Bronchial epithelial cell (primary cell): Measurements from ENCODE around the gene RNF2. TPM values are rescaled to one million over a fixed set of nuclear protein-coding genes. Genes with fewer than 3 reads are reported as not detected.

Source experiments
- DNase-seq: peaks from one replicate; pipeline ENCODE4 v3.0.0-alpha.2; 2010; ENCODE audit warnings: low read depth
- FAIRE-seq: peaks from 2 replicates; lab custom pipeline; 2011; peaks lifted over from hg19 to GRCh38; lab: Jason Lieb, UNC
- H3K27me3 ChIP-seq: 2 replicates; pipeline ENCODE4 v1.5.1; 2011; ENCODE audit warnings: low read length; ENCODE audit not compliant: control insufficient read depth, insufficient read depth
- H3K36me3 ChIP-seq: 2 replicates; pipeline ENCODE4 v1.5.1; 2011; ENCODE audit warnings: low read length; ENCODE audit not compliant: control insufficient read depth, insufficient read depth
- H3K4me3 ChIP-seq: 2 replicates; pipeline ENCODE4 v1.5.1; 2011; ENCODE audit warnings: mild to moderate bottlenecking, low read depth, low read length, control low read depth
- total RNA-seq: library from RNA; depleted of rRNA; stranded (reverse); fragments of >200 nt; gene quantifications from 2 replicates; pipeline ENCODE4 v1.2.1, GENCODE V29; 2014
- TF ChIP-seq, protein P1 (sequence below): IDR thresholded peaks from 2 replicates; pipeline ENCODE4 v1.5.1; 2011; ENCODE audit warnings: mild to moderate bottlenecking, moderate library complexity, low read length, control low read depth, inconsistent platforms; ENCODE audit not compliant: insufficient read depth, severe bottlenecking

The RNF2 gene
- total RNA-seq, 1 donor from 2014 or later: 19.2 TPM

DNA sequence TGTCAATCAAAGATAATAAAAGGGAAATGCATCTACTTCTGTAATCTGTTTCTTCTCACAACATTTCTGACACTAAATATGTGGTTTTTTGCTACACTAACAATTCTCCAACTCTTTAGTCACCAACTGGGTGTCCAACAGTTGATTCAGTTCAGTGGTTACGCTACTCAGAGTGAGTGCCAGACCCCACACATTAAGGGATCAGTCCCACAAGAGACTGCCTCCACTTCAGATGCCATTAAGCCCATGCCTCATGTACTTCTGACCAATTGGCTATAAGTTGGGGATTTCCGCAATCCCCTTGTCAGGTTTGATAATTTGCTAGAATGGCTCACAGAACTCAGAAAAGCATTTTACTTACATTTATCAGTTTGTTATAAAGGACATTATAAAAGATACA lies 28.4 kb downstream of the RNF2 start:
- FAIRE-seq (no peak), DNase-seq (no peak)
- TF ChIP-seq, protein P1, sequence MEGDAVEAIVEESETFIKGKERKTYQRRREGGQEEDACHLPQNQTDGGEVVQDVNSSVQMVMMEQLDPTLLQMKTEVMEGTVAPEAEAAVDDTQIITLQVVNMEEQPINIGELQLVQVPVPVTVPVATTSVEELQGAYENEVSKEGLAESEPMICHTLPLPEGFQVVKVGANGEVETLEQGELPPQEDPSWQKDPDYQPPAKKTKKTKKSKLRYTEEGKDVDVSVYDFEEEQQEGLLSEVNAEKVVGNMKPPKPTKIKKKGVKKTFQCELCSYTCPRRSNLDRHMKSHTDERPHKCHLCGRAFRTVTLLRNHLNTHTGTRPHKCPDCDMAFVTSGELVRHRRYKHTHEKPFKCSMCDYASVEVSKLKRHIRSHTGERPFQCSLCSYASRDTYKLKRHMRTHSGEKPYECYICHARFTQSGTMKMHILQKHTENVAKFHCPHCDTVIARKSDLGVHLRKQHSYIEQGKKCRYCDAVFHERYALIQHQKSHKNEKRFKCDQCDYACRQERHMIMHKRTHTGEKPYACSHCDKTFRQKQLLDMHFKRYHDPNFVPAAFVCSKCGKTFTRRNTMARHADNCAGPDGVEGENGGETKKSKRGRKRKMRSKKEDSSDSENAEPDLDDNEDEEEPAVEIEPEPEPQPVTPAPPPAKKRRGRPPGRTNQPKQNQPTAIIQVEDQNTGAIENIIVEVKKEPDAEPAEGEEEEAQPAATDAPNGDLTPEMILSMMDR: no peak
- Histone ChIP-seq H3K36me3 (no peaks in the 10 kb centered on the region), H3K4me3 (no peak overlapping the region), H3K27me3 (no peaks in the 10 kb centered on the region)

DNA sequence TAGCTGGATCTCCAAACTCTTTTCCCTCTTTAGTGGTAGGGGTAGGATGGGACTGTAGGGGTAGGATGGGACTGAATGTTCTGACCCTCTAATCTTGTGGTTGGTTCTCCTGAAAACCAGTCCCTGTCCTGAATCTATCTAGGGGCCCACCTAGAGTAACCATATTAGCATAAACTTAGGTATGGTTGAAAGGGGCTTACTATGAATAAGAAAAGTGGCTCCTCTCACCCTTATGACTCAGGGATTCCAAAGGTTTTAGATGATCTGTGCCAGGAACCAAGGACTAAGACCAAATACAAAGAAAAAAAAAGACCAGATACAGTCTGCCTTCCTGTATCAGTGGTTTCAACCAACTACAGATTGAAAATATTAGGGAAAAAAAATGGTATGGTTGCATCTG lies 28.9 kb downstream of the RNF2 start:
- peak; percentile 37 for DNase-seq
- no peak for FAIRE-seq
- no peak overlapping the region for H3K4me3 ChIP-seq
- no peaks in the 10 kb centered on the region for H3K27me3 ChIP-seq
- H3K36me3 ChIP-seq: no peaks in the 10 kb centered on the region
- TF ChIP-seq, protein P1: no peak

DNA sequence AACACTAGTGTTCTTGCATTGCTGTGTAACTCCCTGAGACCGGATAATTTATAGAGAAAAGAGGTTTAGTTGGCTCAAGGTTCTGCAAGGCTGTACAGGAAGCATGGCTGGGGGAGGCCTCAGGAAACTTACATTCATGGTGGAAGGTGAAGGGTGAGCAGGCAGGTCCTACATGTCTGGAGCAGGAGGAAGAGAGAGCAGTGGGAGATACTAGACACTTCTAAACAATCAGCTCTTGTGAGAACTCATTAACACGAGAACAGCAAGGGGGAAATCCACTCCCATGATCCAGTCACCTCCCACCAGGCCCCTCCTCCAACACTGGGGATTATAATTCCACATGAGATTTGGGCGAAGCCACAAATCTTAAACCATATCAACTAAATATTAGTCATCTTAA lies 30.1 kb downstream of the RNF2 start:
- no peak overlapping the region for H3K4me3 ChIP-seq
- no peak for DNase-seq
- no peaks in the 10 kb centered on the region for H3K27me3 ChIP-seq
- TF ChIP-seq, protein P1: no peak
- no peaks in the 10 kb centered on the region for H3K36me3 ChIP-seq
- no peak for FAIRE-seq

DNA sequence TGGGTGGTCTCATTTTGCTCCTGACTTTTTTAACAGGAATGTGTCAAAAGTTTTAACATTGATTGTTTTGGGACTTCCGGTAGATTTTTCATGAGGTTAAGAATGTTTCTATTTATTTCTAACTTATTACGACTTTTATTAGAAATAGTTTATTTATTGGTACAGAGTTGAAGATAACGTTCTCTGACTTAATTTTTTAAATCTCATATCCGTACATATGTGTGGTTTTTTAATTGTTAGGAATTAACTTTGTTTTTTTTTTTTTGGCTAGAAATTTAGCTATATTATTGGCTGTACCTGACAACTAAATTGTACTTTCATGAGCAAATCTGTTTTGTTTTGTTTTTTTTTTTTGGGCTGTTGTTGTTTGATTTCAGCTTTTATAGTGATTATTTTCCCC lies 32.0 kb downstream of the RNF2 start:
- DNase-seq (no peak), FAIRE-seq (no peak)
- H3K36me3 ChIP-seq: no peaks in the 10 kb centered on the region

DNA sequence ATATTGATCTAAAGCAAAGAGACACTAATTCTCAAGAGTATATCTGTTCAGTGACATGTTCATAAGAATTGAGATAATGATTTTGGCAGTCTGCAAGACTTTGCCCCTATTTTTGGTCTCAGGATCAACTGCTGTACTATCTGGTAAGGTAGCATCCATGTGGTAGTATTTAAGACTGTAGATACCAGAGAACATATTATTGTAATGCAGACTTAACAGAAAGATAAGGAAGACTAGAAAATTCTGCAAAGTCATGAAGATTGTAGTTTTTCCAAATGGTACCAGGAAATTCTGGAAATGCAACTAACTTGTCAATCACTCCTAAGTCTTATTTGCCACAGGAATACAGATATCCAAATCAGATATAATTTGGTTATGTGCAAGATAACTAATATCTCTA lies 35.1 kb downstream of the RNF2 start:
- FAIRE-seq: no peak
- Histone ChIP-seq H3K4me3 (no peak overlapping the region), H3K36me3 (no peaks in the 10 kb centered on the region), H3K27me3 (no peaks in the 10 kb centered on the region)
- TF ChIP-seq, protein P1: no peak
- DNase-seq: no peak

More for the DNA sequence above, 32.0 kb downstream of the RNF2 start:
- TF ChIP-seq, protein P1: no peak
- H3K4me3 ChIP-seq: no peak overlapping the region
- no peaks in the 10 kb centered on the region for H3K27me3 ChIP-seq

DNA sequence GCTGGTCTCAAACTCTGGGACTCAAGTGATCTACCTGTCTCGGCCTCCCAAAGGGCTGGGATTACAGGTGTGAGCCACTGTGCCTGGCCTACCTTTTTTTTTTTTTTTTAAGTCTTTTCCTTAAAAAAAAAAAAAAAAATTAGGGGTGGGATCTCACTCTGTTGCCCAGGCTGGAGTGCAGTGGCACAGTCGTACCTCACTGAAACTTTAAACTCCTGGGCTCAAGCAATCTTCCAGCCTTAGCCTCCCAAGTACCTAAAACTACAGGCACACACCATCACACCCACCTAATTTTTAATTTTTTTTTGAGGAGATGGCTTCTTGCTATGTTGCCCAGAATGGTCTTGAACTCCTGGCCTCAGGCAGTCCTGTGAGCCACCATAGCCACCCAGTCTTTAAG lies 38.5 kb downstream of the RNF2 start:
- no peak for DNase-seq
- H3K4me3 ChIP-seq: no peak overlapping the region
- FAIRE-seq: no peak
- TF ChIP-seq, protein P1: no peak
- no peaks in the 10 kb centered on the region for H3K27me3 ChIP-seq
- no peaks in the 10 kb centered on the region for H3K36me3 ChIP-seq
